Middle frontal gyrus (tissue), 1 donor: Measurements from ENCODE around the gene ECHDC3.
"Not testable (repeated sequence)": the region's sequence is repeated elsewhere in the genome, so short reads cannot be mapped to it uniquely, and the experiment has no call there.

Source experiments
- DNase-seq: peaks from one replicate; pipeline ENCODE4 v3.0.0-alpha.2; 2015; ENCODE audit warnings: low spot score; ENCODE audit errors: extremely low spot score

Gene ECHDC3, protein sequence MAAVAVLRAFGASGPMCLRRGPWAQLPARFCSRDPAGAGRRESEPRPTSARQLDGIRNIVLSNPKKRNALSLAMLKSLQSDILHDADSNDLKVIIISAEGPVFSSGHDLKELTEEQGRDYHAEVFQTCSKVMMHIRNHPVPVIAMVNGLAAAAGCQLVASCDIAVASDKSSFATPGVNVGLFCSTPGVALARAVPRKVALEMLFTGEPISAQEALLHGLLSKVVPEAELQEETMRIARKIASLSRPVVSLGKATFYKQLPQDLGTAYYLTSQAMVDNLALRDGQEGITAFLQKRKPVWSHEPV

DNA sequence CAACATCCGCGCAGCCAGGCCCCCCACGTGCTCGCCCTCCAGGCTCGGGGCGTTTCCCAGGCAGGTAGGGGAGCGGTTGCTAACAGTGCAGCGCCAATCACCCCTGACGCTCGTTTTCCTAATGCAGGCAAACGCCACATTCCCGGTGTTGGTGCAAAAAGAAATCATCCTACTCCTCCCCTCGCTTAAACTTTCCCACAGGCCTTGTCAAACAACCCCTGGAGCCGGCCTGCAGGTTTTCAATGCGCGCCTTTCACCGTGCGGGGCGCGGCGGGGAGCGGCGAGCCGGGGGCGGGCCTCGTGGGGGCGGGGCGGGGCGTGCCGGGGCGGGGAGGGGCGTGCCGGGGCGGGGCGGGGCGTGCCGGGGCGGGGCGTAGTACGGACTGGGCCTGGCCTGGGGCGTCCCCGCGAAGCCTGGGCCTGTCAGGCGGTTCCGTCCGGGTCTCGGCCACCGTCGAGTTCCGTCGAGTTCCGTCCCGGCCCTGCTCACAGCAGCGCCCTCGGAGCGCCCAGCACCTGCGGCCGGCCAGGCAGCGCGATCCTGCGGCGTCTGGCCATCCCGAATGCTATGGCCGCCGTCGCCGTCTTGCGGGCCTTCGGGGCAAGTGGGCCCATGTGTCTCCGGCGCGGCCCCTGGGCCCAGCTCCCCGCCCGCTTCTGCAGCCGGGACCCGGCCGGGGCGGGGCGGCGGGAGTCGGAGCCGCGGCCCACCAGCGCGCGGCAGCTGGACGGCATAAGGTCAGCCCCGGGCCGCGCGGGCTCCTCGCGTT is at the start of gene ECHDC3:
ECHDC3 (plus strand) TSS at position 374 of the 770 bp plus-strand sequence; CDS start at position 569, 195 bp downstream.
- DNase-seq, result no peak

- no peak for DNase-seq
Measured at GRCh38 chr10:11693376-11693775, 48.8 kb upstream of the ECHDC3 start.

GRCh38 chr10:11695779-11696178 is 46.4 kb upstream of the ECHDC3 start:
- DNase-seq, result no peak

DNA sequence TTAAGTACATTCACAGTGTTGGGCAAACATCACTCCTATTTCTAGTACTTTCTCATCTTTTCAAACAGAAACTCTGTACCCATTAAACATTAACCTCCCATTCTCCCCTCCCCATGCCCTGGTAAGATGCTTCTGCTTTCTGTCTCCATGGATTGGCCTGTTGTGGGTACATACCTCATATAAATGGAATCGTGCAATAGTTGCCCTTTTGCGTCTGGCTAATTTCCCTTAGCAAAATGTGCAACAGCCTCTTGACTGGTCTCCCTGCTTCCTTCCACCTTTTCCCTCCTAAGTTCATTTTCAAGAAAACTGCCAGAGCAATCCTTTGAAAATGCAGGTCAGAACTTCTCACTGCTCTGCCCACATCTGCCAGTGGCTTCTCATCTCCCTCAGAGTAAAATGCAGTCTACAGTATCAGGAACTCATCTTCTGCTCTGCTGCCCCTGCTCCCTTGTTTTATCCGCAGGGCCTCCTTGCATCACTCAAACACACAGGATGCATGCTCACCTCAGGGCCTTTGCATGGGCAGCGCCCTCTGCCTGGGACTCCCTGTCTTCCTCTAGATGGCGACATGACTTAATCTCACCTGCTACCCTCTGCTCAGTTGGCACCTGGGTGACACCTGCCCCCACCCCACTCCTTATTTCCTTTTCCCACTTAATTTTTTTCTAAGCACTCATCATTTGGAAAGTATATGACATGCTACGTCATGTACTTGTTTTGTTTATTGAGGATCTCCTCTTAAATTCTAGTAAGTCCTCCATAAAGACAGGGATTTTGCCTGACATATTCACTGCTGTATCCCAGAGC is 44.3 kb upstream of the ECHDC3 start:
- no peak for DNase-seq

- no peak for DNase-seq
Measured at GRCh38 chr10:11698691-11699549, 43.3 kb upstream of the ECHDC3 start.

DNA sequence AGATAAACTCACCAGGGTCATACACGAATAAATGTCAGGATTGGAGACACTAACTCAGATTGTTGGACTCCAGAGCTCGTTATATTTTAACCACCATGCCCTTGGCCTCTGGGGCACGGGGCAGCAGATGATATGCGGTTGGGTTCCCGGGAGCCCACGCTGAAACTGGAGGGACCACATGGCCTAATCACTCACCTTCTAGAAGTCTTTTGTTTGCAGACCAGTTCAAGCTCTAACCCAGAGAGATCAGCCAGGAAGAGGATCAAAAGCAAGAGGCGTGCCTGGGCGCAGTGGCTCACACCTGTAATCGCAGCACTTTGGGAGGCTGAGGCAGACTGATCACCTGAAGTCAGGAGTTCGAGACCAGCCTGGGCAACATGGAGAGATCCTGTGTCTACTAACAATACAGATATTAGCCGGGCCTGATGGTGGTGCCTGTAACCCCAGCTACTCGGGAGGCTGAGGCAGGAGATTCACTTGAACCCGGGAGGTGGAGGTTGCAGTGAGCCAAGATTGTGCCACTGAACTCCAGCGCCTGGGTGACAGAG is 42.6 kb upstream of the ECHDC3 start:
- no peak for DNase-seq

- DNase-seq, result no peak
Measured at GRCh38 chr10:11700539-11700938, 41.6 kb upstream of the ECHDC3 start.

GRCh38 chr10:11701451-11702095 is 40.6 kb upstream of the ECHDC3 start:
- no peak for DNase-seq

DNA sequence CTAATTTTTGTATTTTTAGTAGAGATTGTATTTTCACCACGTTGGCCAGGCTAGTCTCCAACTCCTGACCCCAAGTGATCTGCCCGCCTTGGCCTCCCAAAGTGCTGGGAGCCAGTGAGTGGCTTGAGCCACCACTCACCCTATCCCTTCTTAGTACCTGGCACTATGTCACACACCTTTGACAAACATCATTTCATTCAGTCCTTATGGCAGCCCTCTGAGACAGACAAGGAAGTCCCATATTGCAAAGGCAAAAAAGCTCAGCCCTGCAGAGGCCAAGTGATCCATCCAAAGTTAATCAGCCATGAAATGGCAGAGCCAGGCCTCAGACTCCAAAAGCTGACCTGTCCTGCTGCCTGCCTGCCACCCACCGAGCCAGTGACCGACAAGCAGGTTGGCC is 39.9 kb upstream of the ECHDC3 start:
- DNase-seq, result no peak

- DNase-seq, result no peak
Measured at GRCh38 chr10:11704092-11704491, 38.1 kb upstream of the ECHDC3 start.

GRCh38 chr10:11705722-11706121 is 36.5 kb upstream of the ECHDC3 start:
- DNase-seq, result no peak

- DNase-seq, result no peak
Measured at GRCh38 chr10:11706895-11707567, 35.2 kb upstream of the ECHDC3 start.

GRCh38 chr10:11707624-11708350 is 34.4 kb upstream of the ECHDC3 start:
- DNase-seq, result no peak

DNA sequence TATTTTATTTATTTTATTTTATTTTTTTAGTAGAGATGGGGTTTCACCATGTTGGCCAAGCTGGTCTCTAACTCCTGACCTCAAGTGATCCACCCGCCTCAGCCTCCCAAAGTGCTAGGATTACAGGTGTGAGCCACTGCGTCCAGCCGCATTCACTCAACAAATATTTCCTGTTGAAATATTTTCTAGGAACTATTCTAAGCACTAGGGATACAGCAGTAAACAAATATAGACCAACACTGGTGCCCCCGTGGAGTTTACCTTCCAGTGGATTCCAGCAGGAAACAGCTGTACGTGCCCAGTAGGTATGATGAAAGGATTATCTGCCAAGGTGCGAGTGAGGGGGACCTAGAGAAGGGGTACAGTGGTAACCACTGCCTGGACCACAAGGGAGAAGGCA is 33.4 kb upstream of the ECHDC3 start:
- DNase-seq, result not testable (repeated sequence)

GRCh38 chr10:11712744-11713143 is 29.4 kb upstream of the ECHDC3 start:
- no peak for DNase-seq

DNA sequence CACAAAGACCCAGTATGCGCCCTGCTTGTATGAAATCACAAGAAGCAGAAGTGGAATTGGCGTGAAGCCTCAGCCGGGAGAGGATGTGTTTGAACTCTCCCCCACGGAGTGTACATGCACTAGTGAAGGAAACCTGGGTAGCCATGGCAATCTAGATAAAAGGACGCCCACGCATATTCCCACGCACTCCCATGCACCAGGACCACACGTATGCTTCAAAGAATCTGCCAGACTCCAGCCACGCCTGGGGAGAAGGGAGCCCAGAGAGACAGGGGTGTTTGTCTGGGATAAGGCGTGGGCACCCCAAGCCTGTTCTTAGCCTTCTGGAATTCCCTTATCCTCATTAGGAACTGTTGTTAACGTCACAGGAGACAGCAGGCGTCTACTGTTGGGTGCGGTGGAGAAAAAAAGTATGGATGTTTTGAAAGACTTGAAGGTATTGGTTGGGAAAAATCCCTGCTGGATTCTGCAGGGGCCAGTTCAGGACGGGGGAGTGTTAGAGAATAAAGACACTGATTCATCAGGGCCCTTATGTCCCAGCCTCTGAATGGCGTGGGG is 28.9 kb upstream of the ECHDC3 start:
- DNase-seq, result no peak

DNA sequence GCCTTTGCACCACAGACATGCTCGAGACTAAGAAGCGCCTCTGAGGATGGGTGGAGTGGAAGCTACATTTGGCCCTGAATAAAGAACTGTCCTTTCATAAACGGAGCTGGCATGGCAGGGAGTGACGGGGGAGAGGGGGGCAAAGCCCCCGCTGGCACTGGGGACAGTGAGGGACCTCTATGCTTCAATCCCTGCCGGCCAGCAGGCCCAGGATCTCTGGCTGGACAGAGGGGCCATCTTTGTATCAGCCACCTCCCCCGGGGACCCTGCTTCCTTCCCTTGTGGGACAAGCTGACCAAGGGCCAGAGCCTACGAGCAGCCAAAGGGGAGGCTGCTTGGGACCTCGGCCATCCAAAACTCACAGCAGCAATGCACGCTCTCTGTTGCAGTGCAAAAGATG is 28.2 kb upstream of the ECHDC3 start:
- no peak for DNase-seq

- DNase-seq, result no peak
Measured at GRCh38 chr10:11714750-11715365, 27.3 kb upstream of the ECHDC3 start.
